ENCODE measurements around the gene ROBO3.
A peak's percentile ranks its signal among the peaks of the same experiment; 100 is the strongest.

The ROBO3 gene

DNA sequence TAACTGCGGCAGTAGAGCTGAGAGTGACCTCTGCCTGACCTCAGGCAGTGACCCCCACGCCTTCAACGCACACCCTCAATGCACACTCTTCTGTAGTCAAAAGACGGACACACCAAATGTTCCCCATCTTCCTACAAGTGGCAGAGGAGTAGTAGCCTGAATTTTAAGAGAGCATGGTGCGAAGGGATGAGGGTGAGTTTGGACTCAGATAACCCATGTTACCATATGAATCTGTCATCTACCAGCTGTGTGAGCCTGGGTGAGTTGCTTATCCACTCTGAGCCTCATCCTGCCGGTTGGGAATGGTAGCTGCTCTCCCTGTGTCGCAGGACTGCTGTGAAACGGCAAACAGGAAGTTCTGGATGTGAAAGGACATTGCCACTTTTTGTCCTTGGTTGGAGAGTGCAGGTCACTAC is 20.6 kb upstream of the ROBO3 start:
- DNase-seq (ENCODE audit: low read depth in 3 of 3, low spot score in 1 of 3): no peak

DNA sequence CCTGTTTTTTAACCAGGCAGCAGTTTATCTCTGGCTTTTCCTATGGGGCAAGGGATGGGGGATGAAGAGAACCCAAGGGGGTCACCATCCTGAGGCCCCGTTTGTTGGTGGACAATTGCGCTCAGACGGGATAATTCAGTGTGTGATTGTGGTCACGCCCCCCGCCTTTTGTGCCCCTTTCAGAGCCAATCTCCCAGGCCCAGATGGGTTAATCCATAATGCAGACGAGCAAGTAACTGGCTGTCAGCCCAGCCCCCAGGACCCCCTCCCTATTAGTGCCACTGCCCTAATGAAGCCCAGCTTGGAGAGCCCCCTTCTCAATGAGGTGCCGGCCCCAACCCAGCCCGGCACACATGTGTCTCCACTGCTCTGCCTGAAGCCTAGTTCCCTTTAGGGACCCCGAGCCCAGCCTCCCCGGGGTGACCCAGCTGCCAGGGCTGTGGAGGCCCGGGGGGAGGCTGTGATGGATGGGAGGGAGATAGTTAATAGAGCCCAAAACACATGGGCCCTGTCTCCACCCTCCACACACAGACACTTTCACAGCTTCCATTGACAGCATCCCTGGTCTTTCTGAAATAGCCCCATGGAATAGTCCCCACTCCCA is 19.1 kb upstream of the ROBO3 start:
- no peak for DNase-seq (ENCODE audit: low read depth in 3 of 3, low spot score in 1 of 3)

GRCh38 chr11:124859171-124859570 is 6.1 kb upstream of the ROBO3 start:
- DNase-seq (ENCODE audit: low read depth in 3 of 3, low spot score in 1 of 3): no peak

DNA sequence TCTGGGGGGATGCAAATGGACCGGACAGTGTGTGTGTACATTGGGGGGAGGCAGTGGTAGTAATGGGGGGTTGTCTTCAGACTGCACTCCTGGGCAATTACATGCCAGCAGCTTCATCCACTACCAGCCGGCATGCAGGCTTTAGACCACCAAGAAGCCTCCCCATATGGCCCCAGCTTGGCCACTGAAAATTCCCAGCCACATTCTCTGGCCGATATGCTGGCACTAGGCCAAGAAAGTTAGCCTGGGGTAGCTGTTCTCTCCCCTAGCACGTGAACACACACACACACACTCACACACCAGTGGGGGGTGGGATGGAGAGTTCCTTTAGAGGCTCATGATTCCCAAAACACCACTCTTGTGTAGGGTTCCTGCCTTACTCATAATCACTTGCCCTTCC is 3.6 kb upstream of the ROBO3 start:
- no peak for DNase-seq (ENCODE audit: low read depth in 3 of 3, low spot score in 1 of 3)

GRCh38 chr11:124863137-124863825 is 2.0 kb upstream of the ROBO3 start:
- no peak for DNase-seq (ENCODE audit: low read depth in 3 of 3, low spot score in 1 of 3)

- no peak for DNase-seq (ENCODE audit: low read depth in 3 of 3, low spot score in 1 of 3)
Observed at GRCh38 chr11:124863826-124864165, 1.4 kb upstream of the ROBO3 start.

DNA sequence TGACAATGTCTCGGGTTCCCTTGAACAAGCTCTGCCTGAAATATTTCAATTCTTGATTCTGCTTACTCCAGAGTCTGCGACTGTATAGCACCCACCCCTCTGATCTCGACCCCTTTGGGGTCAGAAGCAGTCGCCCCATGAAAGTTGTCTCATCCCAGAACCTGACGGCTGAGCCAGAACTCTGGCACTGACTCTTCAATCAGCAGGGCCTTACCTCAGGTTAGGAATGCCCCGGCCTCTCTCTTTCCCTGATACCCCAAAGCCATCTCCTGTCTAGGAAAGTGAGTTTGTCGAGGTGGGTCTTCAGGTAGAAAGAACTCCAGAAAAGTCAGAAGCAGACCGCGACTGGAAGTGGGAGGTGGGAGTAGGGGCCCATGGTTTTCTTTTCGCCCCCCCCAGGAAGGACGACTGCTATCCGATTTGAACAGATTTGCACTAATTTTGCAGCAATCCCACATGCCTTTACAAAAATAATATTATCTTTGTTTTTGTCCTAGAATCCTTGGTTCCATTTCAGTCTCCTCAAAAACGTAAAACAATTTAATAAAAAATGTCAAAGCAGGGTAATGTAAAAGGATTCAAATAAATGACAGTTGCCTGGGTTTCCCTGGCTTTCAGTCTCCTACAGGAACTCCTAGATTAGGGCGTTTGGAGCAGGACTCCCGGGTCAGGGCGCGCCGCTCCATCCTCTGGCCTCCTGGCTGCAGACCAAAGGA is 898 bp upstream of the ROBO3 start:
- no peak for DNase-seq (ENCODE audit: low read depth in 3 of 3, low spot score in 1 of 3)

DNA sequence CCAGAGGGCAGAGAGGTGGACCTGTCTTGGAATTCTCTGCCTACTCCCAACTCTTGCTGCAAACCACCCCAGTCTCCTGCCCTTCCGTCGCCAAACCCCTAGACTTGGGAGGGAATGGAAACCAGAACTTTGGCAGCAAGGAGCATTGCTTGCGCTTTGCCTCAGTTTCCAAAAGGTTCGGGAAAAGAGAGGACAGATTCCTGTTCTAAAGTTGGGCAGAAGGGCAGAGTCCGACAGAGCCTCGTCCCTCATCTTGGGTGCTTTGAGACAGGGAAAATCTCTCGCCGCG is 396 bp upstream of the ROBO3 start:
- DNase-seq (ENCODE audit: low read depth in 3 of 3, low spot score in 1 of 3): no peak

DNA sequence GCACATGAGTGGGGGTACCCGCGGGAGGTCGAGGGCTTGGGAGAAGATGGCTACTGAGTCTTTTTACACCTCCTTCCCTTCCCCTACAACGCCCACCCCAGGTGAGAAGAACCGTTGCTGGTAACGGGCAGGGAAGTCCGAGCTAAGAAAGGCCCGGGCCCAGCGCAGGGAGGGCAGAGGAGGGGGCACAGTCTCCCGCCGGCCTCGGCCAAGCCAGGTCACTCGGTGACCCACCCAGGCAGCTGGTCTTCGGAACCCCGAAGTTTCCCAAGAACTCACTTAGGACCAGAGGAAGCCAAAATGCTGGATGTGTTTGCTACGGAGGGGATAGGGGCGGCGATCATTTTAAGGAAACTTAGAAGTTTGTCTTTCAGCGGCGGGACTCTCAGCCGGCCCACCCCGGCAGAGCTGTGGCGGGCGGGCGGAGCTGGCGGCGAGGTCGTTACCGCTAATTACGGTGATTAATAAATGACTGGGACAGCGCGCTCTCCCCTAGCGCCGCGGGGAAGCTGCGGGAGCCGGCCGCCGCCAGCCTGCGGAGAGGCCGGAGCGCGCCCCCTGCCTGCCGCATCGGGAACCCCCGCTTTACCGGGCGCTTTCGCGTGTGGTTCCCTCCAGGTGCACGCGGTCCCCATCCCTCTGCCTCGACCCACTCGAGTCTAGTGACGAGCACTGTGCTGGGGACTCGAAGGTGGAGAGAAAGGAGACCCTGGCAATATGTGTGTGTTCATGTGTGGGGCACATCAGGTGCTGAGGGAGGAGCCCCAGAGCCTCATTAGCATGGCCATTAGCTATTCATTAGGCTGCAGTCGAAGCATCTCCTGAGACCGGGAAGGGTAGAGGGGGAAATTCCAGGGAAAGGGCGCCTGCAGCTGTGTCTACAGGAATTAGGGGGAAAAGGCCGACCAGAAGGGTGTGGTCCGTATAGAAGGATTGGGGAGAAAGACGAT is 945 bp downstream of the ROBO3 start:
- DNase-seq (ENCODE audit: low read depth in 3 of 3, low spot score in 1 of 3): peak in 1 of 3 donors; percentile 40

- no peak for DNase-seq (ENCODE audit: low read depth in 3 of 3, low spot score in 1 of 3)
Observed at GRCh38 chr11:124867700-124868099, 2.5 kb downstream of the ROBO3 start.

- no peak for DNase-seq (ENCODE audit: low read depth in 3 of 3, low spot score in 1 of 3)
Observed at GRCh38 chr11:124868331-124869274, 3.4 kb downstream of the ROBO3 start.

DNA sequence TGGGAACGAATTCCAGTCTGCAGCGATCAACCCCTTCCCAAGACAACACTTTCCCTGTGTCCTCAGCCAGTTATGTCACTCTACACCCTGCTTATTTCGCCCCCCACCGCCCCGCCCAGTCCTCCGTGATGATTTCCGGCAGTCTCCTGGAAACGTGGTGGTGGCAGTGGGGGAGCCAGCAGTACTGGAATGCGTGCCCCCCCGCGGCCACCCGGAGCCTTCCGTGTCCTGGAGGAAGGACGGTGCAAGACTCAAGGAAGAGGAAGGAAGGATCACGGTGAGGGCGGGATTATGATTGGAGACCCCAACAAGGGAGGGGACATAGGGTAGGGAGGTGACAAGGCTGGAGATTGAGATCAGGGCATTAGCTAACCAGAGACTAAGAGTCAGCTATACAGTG is 4.1 kb downstream of the ROBO3 start:
- DNase-seq (ENCODE audit: low read depth in 3 of 3, low spot score in 1 of 3): no peak

- DNase-seq (ENCODE audit: low read depth in 3 of 3, low spot score in 1 of 3): no peak
Observed at GRCh38 chr11:124869856-124870387, 4.7 kb downstream of the ROBO3 start.

DNA sequence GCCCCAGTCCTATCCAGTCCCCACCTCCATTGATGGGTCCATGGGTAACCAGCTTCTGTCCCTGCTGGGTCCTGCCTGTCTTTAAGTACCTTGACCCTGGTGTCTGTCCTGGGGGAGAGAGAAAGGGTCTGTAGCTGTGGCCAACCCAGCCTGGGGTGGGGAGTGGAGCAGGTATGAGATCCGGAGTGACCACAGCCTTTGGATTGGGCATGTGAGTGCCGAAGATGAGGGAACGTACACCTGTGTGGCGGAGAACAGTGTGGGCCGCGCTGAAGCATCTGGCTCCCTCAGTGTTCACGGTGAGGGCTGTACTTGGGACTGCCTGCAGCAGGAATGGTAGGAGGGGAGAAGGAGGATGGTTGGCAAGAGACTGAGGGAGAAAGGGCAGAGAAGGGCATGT is 5.2 kb downstream of the ROBO3 start:
- no peak for DNase-seq (ENCODE audit: low read depth in 3 of 3, low spot score in 1 of 3)

DNA sequence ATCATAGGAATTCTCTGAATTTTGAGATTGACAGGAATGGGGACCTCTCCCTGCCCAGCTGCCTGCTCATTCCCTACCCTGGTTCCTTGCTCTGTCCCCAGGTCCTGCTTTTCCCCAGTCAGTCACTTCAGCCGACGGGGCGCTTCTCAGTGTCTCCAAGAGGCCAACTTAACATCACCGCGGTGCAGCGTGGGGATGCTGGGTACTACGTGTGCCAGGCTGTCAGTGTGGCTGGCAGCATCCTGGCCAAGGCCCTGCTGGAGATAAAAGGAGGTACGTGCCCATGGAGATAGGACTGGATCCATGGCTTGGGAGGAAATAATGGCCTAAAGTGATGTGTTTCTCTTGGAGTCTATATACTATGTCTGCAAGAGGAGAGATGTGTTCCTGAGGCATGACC is 7.0 kb downstream of the ROBO3 start:
- DNase-seq (ENCODE audit: low read depth in 3 of 3, low spot score in 1 of 3): no peak

DNA sequence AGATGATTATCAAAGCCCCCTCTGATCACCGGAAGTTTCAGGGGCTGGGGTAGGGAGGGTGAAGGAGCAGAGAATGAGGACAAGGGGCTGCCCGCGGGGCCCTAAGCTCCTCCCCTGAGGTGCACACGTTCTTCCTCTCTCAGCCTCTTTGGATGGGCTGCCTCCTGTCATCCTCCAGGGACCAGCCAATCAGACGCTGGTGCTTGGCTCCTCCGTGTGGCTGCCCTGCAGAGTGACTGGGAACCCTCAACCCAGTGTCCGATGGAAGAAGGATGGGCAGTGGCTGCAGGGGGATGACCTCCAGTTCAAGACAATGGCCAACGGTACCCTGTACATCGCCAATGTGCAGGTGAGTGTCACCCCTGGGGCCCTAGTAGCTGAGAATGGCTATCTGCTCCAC is 7.5 kb downstream of the ROBO3 start:
- no peak for DNase-seq (ENCODE audit: low read depth in 3 of 3, low spot score in 1 of 3)

GRCh38 chr11:124873951-124874350 is 8.7 kb downstream of the ROBO3 start:
- no peak for DNase-seq (ENCODE audit: low read depth in 3 of 3, low spot score in 1 of 3)

- DNase-seq (ENCODE audit: low read depth in 3 of 3, low spot score in 1 of 3): no peak
Observed at GRCh38 chr11:124874571-124875255, 9.5 kb downstream of the ROBO3 start.

DNA sequence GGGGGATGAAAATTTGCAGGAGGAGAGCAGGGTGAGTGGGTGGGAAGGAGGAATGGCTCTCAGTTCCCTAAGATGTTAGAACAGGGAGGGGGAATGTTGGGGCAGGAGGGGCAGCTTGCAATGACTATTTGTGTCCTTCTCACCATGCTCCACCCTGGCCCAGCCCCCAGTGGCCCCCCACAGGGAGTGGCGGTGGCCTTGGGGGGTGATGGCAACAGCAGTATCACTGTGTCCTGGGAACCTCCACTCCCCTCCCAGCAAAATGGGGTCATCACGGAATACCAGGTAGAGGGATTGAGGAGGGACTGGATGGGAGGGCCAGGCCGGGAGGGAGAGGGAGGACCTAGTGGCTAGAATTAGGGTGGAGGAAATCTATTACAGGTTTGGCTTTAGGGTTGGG is 10.2 kb downstream of the ROBO3 start:
- no peak for DNase-seq (ENCODE audit: low read depth in 3 of 3, low spot score in 1 of 3)
